NCI-H774 (cell line): ENCODE data around the gene GNAT1.
"Not testable (repeated sequence)": the region's sequence is repeated elsewhere in the genome, so short reads cannot be mapped to it uniquely, and the experiment has no call there.

Experiments used
- DNase-seq: peaks from one replicate; lab custom pipeline; 2025; lab: John Stamatoyannopoulos, UW

Gene GNAT1

DNA sequence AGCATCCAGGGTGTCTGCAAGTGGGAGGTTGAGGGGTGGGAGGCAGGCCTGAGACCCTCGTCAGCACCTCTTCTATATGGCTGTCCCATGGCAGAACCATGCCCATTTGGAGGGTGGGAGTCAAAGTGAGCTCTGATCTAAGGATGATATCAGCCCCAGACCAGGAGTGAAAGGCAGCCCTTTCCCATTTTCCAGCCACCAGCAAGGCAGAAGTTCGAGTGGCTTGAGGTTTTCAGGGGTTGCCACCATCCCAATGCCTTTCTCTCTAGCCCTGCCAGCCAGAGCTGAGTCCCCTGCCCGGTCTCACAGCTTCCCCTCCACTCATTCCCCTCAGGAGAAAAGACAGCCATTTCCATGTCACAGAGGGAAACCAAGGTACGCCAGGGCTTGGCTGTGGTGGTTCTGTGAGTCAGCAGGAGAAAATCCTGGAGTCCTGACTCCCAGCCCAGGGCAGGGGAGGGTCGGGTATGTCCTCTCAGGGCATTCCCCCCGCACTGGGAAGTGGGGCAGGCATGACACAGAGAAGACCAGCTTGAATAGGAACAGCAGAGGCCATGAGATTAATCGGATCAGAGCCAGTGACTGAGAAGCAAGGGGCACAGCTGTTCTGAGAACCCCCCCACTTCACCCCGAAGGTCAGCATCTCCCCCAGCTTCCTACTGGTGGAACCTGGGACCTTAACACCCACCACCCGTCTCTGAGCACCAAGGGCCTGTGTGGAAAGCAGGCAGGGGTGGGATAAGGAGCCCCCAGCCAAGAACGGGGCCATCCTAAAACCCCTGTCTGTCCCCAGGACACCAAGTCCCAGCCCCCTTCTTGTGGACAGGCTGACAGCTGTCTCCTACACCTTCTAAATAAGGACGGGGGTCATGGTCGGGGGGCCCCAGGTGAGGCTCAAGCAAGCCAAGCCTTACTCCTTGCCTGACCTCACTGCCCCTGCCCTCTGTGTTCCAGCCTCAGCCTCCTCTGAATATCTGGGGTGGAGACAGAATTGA lies 12.7 kb downstream of the GNAT1 start:
- DNase-seq, result no peak

GRCh38 chr3:50204804-50205412 lies 13.5 kb downstream of the GNAT1 start, which contains the start of gene SLC38A3:
Gene SLC38A3 (plus strand): TSS chr3:50205271. CDS start chr3:50214200, 8,929 bp downstream.
- DNase-seq, result no peak

- DNase-seq, result no peak
Observed at GRCh38 chr3:50205413-50206276, 14.2 kb downstream of the GNAT1 start.

GRCh38 chr3:50207359-50208042 lies 16.1 kb downstream of the GNAT1 start:
- no peak for DNase-seq

DNA sequence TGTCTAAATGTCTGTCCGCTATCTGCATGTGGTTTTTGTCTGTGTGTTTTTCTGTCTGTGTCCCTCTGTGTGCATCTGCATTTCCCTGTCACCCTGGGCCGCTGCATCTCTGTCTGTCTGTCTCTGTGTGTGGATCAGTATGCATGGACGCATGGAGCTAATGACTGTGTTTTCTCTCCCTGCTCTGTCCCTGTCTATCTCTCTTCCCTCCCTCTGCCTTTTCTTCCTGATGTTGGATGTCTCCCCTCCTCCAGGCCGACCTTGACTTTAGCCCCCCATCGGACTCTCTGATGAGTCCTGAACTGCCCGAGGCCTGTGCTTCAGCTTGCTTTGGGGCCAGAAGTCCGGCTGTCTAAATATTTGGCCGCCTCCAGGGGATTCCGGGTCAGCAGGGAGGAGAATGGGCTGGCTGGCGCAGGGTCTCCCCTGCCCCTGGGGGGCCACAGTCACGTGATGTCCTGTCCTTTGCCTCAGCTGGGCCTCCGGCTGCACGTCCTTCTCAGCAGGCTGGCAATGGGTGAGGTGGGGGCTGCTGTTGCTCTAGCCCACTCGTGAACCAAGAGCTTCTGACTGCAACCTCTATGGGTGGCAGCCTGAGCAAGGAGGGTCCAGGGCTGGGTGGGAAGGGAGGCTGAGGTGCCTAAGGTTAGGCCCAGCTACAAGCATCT lies 17.4 kb downstream of the GNAT1 start:
- DNase-seq, result no peak

- DNase-seq, result no peak
Observed at GRCh38 chr3:50210176-50210509, 18.7 kb downstream of the GNAT1 start.

DNA sequence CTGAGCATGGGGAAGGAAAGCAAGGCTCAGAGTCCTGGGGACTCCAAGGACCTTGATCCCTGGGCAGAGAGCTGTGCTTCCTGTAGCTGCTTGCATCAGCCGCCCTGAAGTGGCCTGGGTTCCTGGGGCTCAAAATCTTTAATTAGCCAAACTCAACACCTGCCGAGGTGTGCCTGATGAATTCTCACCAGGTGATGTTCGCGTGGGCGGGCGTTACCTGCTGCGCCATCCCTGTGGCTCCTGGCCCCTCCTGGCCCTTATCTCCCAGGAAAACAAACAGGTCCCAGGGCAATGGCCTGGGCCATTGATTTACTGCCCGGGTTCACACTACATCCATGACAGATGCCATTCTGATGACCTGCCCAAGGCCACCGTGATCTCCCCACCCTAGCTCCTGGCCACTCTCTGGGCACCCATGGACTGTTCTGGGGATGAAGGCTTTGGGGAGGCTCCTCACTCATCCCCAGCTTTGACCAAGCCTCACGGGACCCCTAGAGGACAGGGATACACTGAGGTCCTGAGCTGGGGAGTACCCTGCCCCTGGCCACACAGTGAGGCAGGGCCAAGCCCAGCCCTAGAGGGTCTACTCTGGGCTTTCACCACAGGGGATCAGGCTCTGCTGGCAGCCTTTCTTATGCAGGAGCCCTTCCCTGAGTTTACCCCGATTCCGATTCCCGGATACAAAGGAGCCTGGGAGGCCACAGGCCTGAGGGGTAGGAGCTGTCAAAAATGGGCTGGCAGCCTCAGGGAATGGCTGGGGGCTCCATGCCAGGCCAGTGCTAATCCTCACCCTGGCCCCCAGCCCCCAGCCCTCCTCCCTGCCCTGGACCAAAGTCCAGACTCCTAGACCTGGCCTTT lies 19.3 kb downstream of the GNAT1 start:
- no peak for DNase-seq

GRCh38 chr3:50211368-50211717 lies 19.9 kb downstream of the GNAT1 start:
- DNase-seq, result not testable (repeated sequence)

GRCh38 chr3:50211930-50212329 lies 20.5 kb downstream of the GNAT1 start:
- no peak for DNase-seq

DNA sequence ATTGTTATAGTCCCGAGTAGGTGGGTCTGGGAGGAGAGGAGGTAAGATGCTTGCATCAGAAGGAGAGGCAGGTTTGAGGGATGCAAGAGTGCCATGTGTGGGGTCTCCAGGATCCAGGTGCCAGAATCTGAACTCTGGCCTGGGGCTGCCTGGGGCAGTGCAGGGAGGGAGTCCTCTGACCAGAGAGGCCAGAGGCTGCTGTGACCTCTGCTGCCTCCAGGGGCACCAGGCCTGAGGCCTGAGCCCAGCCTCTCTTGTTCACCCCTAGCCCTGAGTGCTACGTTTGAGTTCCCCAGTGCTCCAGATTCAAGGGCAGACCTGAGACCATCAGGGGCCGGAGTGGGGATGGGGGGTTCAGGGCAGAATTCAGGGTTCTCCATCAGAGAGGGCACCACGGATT lies 21.1 kb downstream of the GNAT1 start:
- DNase-seq, result no peak

GRCh38 chr3:50212971-50213370 lies 21.6 kb downstream of the GNAT1 start:
- DNase-seq, result no peak

DNA sequence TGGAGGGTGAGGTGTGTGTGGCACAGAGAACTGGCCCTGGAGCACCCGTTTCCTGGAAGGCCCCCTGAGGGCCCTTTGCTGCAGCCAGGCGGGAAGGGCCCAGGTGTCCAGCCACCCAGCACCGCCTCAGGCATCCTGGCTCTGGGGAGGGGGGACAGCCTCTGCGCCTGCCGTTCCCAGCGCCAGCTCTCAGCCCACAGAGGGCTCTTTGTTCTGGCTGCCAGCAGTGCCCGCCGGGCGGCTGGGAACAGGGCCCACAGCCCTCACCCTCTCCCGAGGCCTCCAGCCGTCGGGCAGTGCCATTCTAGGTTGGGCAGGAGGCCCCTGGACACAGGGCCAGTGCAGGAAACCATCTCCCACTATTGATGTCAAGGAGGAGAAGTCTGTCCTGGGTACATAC lies 22.0 kb downstream of the GNAT1 start:
- no peak for DNase-seq

DNA sequence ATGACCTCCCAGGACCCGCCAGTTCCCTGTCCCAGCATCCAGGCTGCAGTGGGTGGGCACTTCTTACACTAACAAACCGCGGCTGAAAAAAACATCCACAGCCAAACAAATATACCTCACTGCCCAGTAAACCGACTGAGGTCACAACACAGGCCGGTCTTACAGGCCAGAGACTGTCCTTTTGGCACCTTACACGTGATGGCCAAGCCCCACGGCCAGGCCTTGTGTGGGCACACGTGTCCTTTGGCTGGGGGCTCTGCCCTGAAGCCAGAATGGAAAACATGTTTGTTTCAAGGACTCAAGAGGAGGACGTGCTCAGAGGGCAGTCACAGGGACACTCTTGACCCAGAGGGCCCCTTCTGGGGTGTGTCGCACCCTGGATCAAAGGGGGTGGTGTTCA lies 23.4 kb downstream of the GNAT1 start:
- DNase-seq, result no peak

DNA sequence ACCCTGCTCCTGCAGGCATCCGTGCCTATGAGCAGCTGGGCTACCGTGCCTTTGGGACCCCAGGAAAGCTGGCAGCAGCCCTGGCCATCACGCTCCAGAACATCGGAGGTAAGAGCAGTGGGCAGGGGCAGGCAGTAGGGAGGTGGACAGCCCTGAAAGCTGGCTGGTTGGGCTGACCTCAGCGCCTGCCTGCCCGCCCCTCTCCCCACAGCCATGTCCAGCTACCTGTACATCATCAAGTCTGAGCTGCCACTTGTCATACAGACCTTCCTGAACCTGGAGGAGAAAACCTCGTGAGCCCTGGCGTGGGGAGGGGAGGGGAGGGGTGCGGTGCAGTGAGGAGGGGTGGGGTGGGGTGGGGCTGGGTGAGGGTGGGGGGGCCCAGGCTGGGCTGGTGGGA lies 24.1 kb downstream of the GNAT1 start:
- no peak for DNase-seq

DNA sequence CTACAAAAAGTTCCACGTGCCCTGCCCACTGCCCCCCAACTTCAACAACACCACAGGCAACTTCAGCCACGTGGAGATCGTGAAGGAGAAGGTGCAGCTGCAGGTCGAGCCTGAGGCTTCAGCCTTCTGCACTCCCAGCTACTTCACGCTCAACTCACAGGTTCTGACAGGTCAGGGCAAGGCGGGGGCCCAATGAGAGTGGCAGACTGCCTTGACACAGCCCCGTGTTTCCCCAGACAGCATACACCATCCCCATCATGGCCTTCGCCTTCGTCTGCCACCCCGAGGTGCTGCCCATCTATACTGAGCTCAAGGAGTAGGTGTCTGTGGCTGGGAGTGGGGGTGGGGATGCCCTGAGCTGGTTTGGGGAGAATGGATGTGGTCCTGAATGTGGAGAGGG lies 26.3 kb downstream of the GNAT1 start:
- no peak for DNase-seq

DNA sequence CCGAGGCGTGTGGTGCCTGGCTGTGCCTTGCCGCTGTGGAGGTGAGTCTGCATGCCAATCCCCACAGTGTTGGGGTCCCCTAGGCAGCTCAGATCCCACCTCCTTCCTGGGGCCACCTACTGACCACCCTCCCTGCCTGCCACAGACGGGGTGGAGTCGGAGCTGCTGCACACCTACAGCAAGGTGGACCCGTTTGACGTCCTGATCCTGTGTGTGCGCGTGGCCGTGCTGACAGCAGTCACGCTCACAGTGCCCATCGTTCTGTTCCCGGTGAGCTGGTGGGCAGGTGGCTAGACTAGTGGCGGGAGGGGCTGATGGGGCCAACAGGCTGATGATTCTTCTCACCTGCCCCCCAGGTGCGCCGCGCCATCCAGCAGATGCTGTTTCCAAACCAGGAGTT lies 27.0 kb downstream of the GNAT1 start:
- no peak for DNase-seq

DNA sequence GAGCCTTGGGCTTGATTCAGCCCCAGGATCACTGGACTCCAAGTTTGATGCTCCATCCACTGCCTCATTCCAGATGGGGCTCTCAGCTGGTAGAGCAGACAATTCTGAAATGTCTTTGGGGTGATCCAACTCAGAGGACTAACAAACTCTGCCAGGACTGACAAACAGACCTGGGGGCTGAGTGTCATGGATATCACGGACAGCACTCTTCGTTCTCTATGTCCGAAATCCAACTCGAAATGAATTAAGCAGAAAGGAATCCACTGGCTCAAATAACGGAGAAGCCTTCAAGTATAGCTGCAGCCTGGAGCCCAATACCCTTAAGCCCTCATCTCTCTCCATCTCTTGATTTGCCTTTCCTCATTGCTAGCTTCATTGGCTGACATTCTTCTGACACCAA lies 27.9 kb downstream of the GNAT1 start:
- no peak for DNase-seq

DNA sequence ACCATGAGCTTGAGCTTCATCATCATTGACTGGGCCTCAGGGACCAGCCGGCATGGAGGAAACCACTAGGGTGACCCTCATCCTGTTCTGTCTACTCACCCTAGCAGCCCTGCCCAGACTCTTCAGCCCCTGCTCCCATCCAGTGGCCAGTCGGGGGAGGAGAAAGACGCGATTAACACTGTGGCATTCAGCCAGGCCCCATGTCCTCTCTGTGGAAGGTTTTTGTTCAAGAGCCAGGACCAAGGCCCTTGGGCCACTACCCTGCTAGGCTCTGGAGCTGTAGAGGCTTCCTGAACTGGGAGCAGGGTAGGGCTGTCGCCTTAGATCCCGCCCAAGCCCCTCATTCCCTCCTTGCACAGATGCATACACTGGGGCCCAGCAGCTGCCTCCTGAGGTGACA lies 28.7 kb downstream of the GNAT1 start:
- no peak for DNase-seq

GRCh38 chr3:50221051-50221410 lies 29.6 kb downstream of the GNAT1 start:
- no peak for DNase-seq

DNA sequence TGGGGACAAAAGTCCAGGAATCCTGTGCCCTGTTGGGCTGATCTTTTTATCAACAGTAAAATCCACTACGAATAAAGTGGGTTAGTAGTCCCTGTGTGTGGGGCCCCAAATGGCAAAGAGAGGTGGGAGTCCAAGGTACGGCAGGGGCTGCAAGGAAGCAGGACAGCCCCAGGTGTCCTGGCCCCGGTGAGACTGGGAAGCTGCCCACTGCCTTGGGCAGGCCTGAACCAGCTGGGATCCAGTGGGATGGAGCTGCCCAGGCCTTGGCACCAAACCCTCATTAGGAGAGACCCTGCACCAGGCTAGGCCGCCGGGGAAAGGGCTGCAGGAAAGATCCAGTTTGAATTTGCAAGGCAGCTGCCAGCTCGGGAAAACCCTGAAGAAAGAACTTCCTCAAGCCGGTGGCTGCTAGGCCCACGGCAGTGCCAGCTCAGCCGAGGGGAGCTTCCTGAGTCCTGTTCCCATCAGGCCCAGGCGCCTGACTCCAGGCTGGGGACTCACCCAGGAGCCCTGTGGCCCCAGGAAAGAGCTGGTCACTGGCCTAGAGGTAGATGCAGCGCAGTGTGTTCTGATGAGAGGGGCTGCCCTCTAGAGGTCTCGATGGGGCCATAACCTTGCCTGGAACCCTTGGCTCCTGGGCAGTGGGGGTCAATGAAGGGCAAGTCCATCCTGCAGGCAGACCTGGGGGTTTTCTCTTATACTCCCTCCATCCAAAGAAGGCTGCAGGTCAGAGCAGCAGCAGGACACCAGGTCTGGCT lies 30.2 kb downstream of the GNAT1 start:
- no peak for DNase-seq
